Heart left ventricle (tissue), 16 donors: ENCODE results near the gene FBLN2. TPM values are rescaled to one million over a fixed set of nuclear protein-coding genes. Genes with fewer than 3 reads are reported as not detected.
A peak's percentile ranks its signal among the peaks of the same experiment; 100 is the strongest.

Experiments
- ATAC-seq, 4 donors: fragments of 200-7000 bp; cut with Tn5 transposase; one replicate each; pipeline ENCODE4 v1.9.1; 2020 to 2022; ENCODE audit warnings: moderate library complexity in 4 of 4, mild to moderate bottlenecking in 3 of 4, moderate number of reproducible peaks in 1 of 4
- DNase-seq, 5 donors: peaks; one replicate each; pipeline ENCODE4 v3.0.0-alpha.2; 2020
- H3K27ac ChIP-seq, 12 donors: fragments of 200-600 bp; sonication (generic) in 4 of 12; one replicate each; pipeline versions ENCODE4 v1.5.0 to v1.8.0; 2016 to 2022; ENCODE audit warnings: mild to moderate bottlenecking in 2 of 12
- H3K27me3 ChIP-seq, 9 donors: fragments of 200-600 bp; sonication (generic) in 2 of 9; one replicate each; pipeline versions ENCODE4 v1.5.1 to v1.8.0; 2016 to 2022; ENCODE audit warnings: mild to moderate bottlenecking in 3 of 9
- H3K36me3 ChIP-seq, 9 donors: fragments of 200-600 bp; sonication (generic) in 2 of 9; one replicate each; pipeline versions ENCODE4 v1.5.0 to v1.8.0; 2018 to 2022; ENCODE audit warnings: mild to moderate bottlenecking in 2 of 9
- H3K4me1 ChIP-seq, 12 donors: fragments of 200-600 bp; sonication (generic) in 4 of 12; one replicate each; pipeline versions ENCODE4 v1.5.0 to v1.8.0; 2016 to 2022; ENCODE audit warnings: mild to moderate bottlenecking in 3 of 12
- H3K4me3 ChIP-seq, 12 donors: fragments of 200-600 bp; sonication (generic) in 4 of 12; one replicate each; pipeline versions ENCODE4 v1.5.0 to v1.8.0; 2017 to 2022; ENCODE audit warnings: mild to moderate bottlenecking in 9 of 12, moderate library complexity in 4 of 12
- H3K9me3 ChIP-seq, 12 donors: fragments of 200-600 bp; sonication (generic) in 4 of 12; one replicate each; pipeline versions ENCODE4 v1.5.0 to v1.8.0; 2016 to 2022; ENCODE audit warnings: mild to moderate bottlenecking in 1 of 12
- CTCF ChIP-seq, 12 donors: fragments of 200-600 bp; sonication (generic) in 4 of 12; IDR thresholded peaks; one replicate each; pipeline versions ENCODE4 v1.5.0 to v1.8.0; 2018 to 2022; ENCODE audit warnings: antibody characterized with exemption in 12 of 12, mild to moderate bottlenecking in 5 of 12
- POLR2A ChIP-seq, 2 donors: fragments of 450-650 bp; IDR thresholded peaks; one replicate each; pipeline ENCODE4 v1.6.1; 2017; ENCODE audit warnings: antibody characterized with exemption in 2 of 2, mild to moderate bottlenecking in 2 of 2, moderate library complexity in 2 of 2
- WGBS, 4 donors: extraction: QIAGEN DNeasy Blood & Tissue Kit in 2 of 4; methylation state at CpG; one replicate each; pipeline versions ENCODE4 v1.1.5 to v1.1.7; 2013 to 2018; 5-methylcytosine and 5-hydroxymethylcytosine counted together
- intact Hi-C, 10 donors: fragments of 100-400 bp; cut with DNase I; formaldehyde crosslinking; loops; one replicate each; pipeline versions ENCODE4 v1.11.1 to v1.14.2; 2022
- polyA plus RNA-seq, 2 donors: library from polyadenylated mRNA; stranded (reverse); fragments of 200-250 nt; gene quantifications; one replicate each; pipeline ENCODE4 v1.2.3, GENCODE V29; 2013
- total RNA-seq, 9 donors: library from RNA; depleted of rRNA in 2 of 9; stranded (reverse); fragments of >200 nt in 2 of 9; fragmentation: NEBNext Ultra II Directional in 3 of 9; extraction: Animal tissue kit (Norgen Biotek cat#: 25700) in 3 of 9; gene quantifications; one replicate each; pipeline versions ENCODE4 v1.1.0 to v1.2.4, GENCODE V29; 2016 to 2023
- donor health status: ischemic (EF 13 %, LVEDD 7.1; RV severe dilation, severe dysfunction).
- donor health status: healthy with polysubstance abuse.
- donor health status: DM: no; HTN: yes; CAD: no.
- donor health status: DM: no; HTN: no; CAD: no.
- donor health status: ischemic (EF 25% LVEDD 6.9; RV normal size, moderate dysfunction).
- donor health status: ischemic (EF 25% LVEDD 5.7; RV mildly dilated, moderate dysfunction).
- donor health status: healthy.
- donor health status: DM: yes; HTN: yes; CAD: no.
- donor health status: ischemic (EF 35%, LVEDD 5.7; RV mildly dilated, moderate dysfunction).
- donor health status: nonischemic (EF 11% LVEDD 7.7; RV severe dilation, severe dysfunction).
- donor health status: DM: yes; HTN: yes; CAD: no.
- donor health status: PGD.
- donor health status: ischemic (EF 29% LVEDD 5.4; RV normal size, mild dysfunction).
- donor health status: nonischemic (EF 23%, LVEDD 6.1; RV moderate dilation, normal function).

Gene FBLN2
- total and polyA plus RNA-seq, 11 donors, result 16.5 to 118 (median 42.7) TPM

GRCh38 chr3:13617981-13618380 lies 69.1 kb downstream of the FBLN2 start:
- H3K4me1 ChIP-seq, result no peaks in the 10 kb centered on the region
- WGBS, 4 donors, result 90 to 96% (median 94%) methylated on average over 10 of the region's 10 CpGs
- no peak overlapping the region for H3K27ac ChIP-seq
- H3K9me3 ChIP-seq, result peaks cover 0 to 5% (median 0%) of the 10 kb centered on the region in 12 donors
- no peak for TF ChIP-seq CTCF (IDR thresholded peaks at IDR 0.05)
- no peak for TF ChIP-seq POLR2A (IDR thresholded peaks at IDR 0.05)
- DNase-seq (peak in 2 of 5 donors; percentile 10 to 38), ATAC-seq (no peak)
- intact Hi-C loops, result no loop called here
- H3K27me3 ChIP-seq, result no peaks in the 10 kb centered on the region
- H3K4me3 ChIP-seq, result no peak overlapping the region
- H3K36me3 ChIP-seq, result peaks cover 0 to 80% (median 12%) of the 10 kb centered on the region in 9 donors

GRCh38 chr3:13618836-13619235 lies 69.9 kb downstream of the FBLN2 start:
- Histone ChIP-seq H3K9me3 (no peaks in the 10 kb centered on the region), H3K27me3 (no peaks in the 10 kb centered on the region), H3K4me1 (no peaks in the 10 kb centered on the region), H3K36me3 (peaks cover 0 to 80% (median 12%) of the 10 kb centered on the region in 9 donors), H3K27ac (no peak overlapping the region), H3K4me3 (no peak overlapping the region)
- DNase-seq, result peak in 2 of 5 donors; percentile 12 to 24
- intact Hi-C loops, result no loop called here
- ATAC-seq, result no peak
- TF ChIP-seq POLR2A (IDR thresholded peaks at IDR 0.05) (no peak), CTCF (IDR thresholded peaks at IDR 0.05) (no peak)
- WGBS, 4 donors, result 68 to 97% (median 94%) methylated on average over 2 to 3 of the region's 3 CpGs

- Histone ChIP-seq H3K4me1 (no peaks in the 10 kb centered on the region), H3K27ac (no peak overlapping the region), H3K9me3 (no peaks in the 10 kb centered on the region), H3K36me3 (peaks cover 0 to 83% (median 12%) of the 10 kb centered on the region in 9 donors), H3K27me3 (no peaks in the 10 kb centered on the region), H3K4me3 (no peak overlapping the region)
- ATAC-seq (no peak), DNase-seq (peak in 2 of 5 donors; percentile 6 to 22)
- TF ChIP-seq POLR2A (IDR thresholded peaks at IDR 0.05), result no peak
- TF ChIP-seq CTCF (IDR thresholded peaks at IDR 0.05), result no peak
- 80 to 90% (median 85%) methylated on average over 9 to 13 of the region's 13 CpGs for WGBS, 4 donors
- intact Hi-C loops, result no loop called here
These were observed 70.8 kb downstream of the FBLN2 start for GRCh38 chr3:13619661-13620230.

GRCh38 chr3:13620281-13620680 lies 71.4 kb downstream of the FBLN2 start:
- Histone ChIP-seq H3K9me3 (no peaks in the 10 kb centered on the region), H3K27ac (no peak overlapping the region), H3K4me1 (no peaks in the 10 kb centered on the region), H3K4me3 (no peak overlapping the region), H3K36me3 (peaks cover 0 to 83% (median 12%) of the 10 kb centered on the region in 9 donors), H3K27me3 (no peaks in the 10 kb centered on the region)
- WGBS, 4 donors, result 59 to 80% (median 78%) methylated on average over 3 to 4 of the region's 4 CpGs
- ATAC-seq (no peak), DNase-seq (peak in 2 of 5 donors; percentile 5 to 11)
- TF ChIP-seq CTCF (IDR thresholded peaks at IDR 0.05), result no peak
- TF ChIP-seq POLR2A (IDR thresholded peaks at IDR 0.05), result no peak
- intact Hi-C loops, result no loop called here
